OCI-LY1 (cell line): ENCODE data around the gene ZNF672.
A peak's percentile ranks its signal among the peaks of the same experiment; 100 is the strongest.

ENCODE experiments used
- H2AFZ ChIP-seq: fragments of 200-600 bp; sonication (generic), shearing (Covaris generic); 2 replicates; pipeline ENCODE4 v1.6.0; 2014; ENCODE audit warnings: antibody characterized with exemption, mild to moderate bottlenecking, low read length
- H3F3A ChIP-seq: fragments of 200-600 bp; sonication (generic), shearing (Covaris generic); 2 replicates; pipeline ENCODE4 v1.6.0; 2014; ENCODE audit warnings: mild to moderate bottlenecking, antibody characterized with exemption, low read length, moderate library complexity; ENCODE audit not compliant: insufficient read depth
- H3K27ac ChIP-seq: fragments of 200-600 bp; sonication (generic); 2 replicates; pipeline ENCODE4 v1.5.1; 2014; ENCODE audit warnings: low read length, mixed run types, mild to moderate bottlenecking, low read depth; ENCODE audit not compliant: poor library complexity, severe bottlenecking
- H3K27me3 ChIP-seq: fragments of 200-600 bp; sonication (generic); 2 replicates; pipeline ENCODE4 v1.6.0; 2014; ENCODE audit warnings: antibody characterized with exemption, mild to moderate bottlenecking, low read length, moderate library complexity; ENCODE audit not compliant: insufficient read depth
- H3K36me3 ChIP-seq: fragments of 200-600 bp; sonication (generic); 2 replicates; pipeline ENCODE4 v1.6.1; 2014; ENCODE audit warnings: mild to moderate bottlenecking, antibody characterized with exemption, low read length, moderate library complexity, mixed read lengths; ENCODE audit not compliant: insufficient read depth
- H3K4me1 ChIP-seq: fragments of 200-600 bp; sonication (generic); 2 replicates; pipeline ENCODE4 v1.5.1; 2014; ENCODE audit warnings: mild to moderate bottlenecking, low read length, moderate library complexity; ENCODE audit not compliant: insufficient read depth, severe bottlenecking
- H3K4me2 ChIP-seq: fragments of 200-600 bp; sonication (generic), shearing (Covaris generic); 2 replicates; pipeline ENCODE4 v1.6.1; 2014; ENCODE audit warnings: low read length
- H3K4me3 ChIP-seq: fragments of 200-600 bp; sonication (generic); 2 replicates; pipeline ENCODE4 v1.5.1; 2014; ENCODE audit warnings: low read length, low read depth, mild to moderate bottlenecking, mixed read lengths; ENCODE audit not compliant: poor library complexity, severe bottlenecking
- H3K79me2 ChIP-seq: fragments of 200-600 bp; shearing (Covaris generic); 2 replicates; pipeline ENCODE4 v1.6.1; 2016; ENCODE audit warnings: mixed run types, low read length, mixed read lengths; ENCODE audit not compliant: insufficient read depth
- H3K9ac ChIP-seq: fragments of 200-600 bp; sonication (generic), shearing (Covaris generic); 2 replicates; pipeline ENCODE4 v1.6.1; 2014; ENCODE audit warnings: mild to moderate bottlenecking, low read length, mixed read lengths
- H3K9me2 ChIP-seq: fragments of 200-600 bp; sonication (generic), shearing (Covaris generic); 2 replicates; pipeline ENCODE4 v1.6.1; 2014; ENCODE audit warnings: low read depth, mild to moderate bottlenecking, low read length, mixed read lengths
- H3K9me3 ChIP-seq: fragments of 200-600 bp; shearing (Covaris generic); 2 replicates; pipeline ENCODE4 v1.6.1; 2014; ENCODE audit warnings: low read length, mixed read lengths
- H4K20me1 ChIP-seq: fragments of 200-600 bp; sonication (generic), shearing (Covaris generic); 2 replicates; pipeline ENCODE4 v1.6.0; 2016; ENCODE audit warnings: mild to moderate bottlenecking, low read length; ENCODE audit not compliant: insufficient read depth
- CTCF ChIP-seq: fragments of 200-600 bp; sonication (generic), shearing (Covaris generic); IDR thresholded peaks from 2 replicates; pipeline ENCODE4 v1.5.1; 2017; ENCODE audit warnings: mild to moderate bottlenecking, antibody characterized with exemption, low read length, moderate library complexity, mixed read lengths
- EZH2 ChIP-seq: fragments of 200-600 bp; sonication (generic), shearing (Covaris generic); IDR thresholded peaks from 2 replicates; pipeline ENCODE4 v1.8.0; 2017; ENCODE audit warnings: borderline replicate concordance, mixed run types, mild to moderate bottlenecking, antibody characterized with exemption, low read length, moderate library complexity, mixed read lengths

ZNF672 gene

GRCh38 chr1:248823517-248824001 lies 14.5 kb upstream of the ZNF672 start:
- no peak for TF ChIP-seq CTCF
- no peak for TF ChIP-seq EZH2
- no peaks in the 10 kb centered on the region for H4K20me1 ChIP-seq
- H3K9me3 ChIP-seq, result no peaks in the 10 kb centered on the region
- no peak overlapping the region for H3K27ac ChIP-seq
- H3K79me2 ChIP-seq, result no peaks in the 10 kb centered on the region
- no peaks in the 10 kb centered on the region for H3K9me2 ChIP-seq
- H3K4me1 ChIP-seq, result peaks cover 52% of the 10 kb centered on the region
- no peak overlapping the region for H2AFZ ChIP-seq
- H3K27me3 ChIP-seq, result no peaks in the 10 kb centered on the region
- H3K36me3 ChIP-seq, result peaks cover 27% of the 10 kb centered on the region; the same call in 1 of the 2 replicates
- no peaks in the 10 kb centered on the region for H3F3A ChIP-seq
- peak overlapping the region; percentile 3 for H3K4me3 ChIP-seq
- H3K9ac ChIP-seq, result no peak overlapping the region
- peak overlapping the region; percentile 76; the same call in 1 of the 2 replicates for H3K4me2 ChIP-seq

DNA sequence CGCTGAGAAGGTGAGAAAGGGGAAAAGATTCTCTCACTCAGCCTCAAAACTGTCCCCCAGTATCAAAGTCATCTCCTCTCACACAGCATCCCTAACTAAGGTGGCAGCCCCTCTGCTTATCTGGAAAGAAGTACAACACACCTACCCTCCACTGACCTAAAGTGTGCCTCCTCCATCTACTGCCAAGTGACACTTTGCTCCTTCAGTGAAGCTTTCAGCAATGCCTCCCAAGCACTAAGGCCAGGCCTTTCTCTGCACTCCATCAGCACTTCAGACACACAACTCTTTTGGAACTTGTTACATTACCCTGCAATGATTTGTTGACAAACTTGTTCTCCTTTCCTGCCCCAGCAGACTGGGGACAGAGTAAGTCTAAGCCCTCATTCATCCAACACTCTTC lies 13.7 kb upstream of the ZNF672 start:
- H3K27ac ChIP-seq, result no peak overlapping the region
- peaks cover 47% of the 10 kb centered on the region for H3K4me1 ChIP-seq
- no peak overlapping the region for H3K9ac ChIP-seq
- H3K79me2 ChIP-seq, result no peaks in the 10 kb centered on the region
- H4K20me1 ChIP-seq, result no peaks in the 10 kb centered on the region
- no peaks in the 10 kb centered on the region for H3K27me3 ChIP-seq
- H3K9me2 ChIP-seq, result no peaks in the 10 kb centered on the region
- no peaks in the 10 kb centered on the region for H3F3A ChIP-seq
- no peak overlapping the region for H2AFZ ChIP-seq
- no peak overlapping the region for H3K4me3 ChIP-seq
- peak overlapping the region; percentile 76; the same call in 1 of the 2 replicates for H3K4me2 ChIP-seq
- TF ChIP-seq CTCF (no peak), EZH2 (no peak)
- peaks cover 27% of the 10 kb centered on the region; the same call in 1 of the 2 replicates for H3K36me3 ChIP-seq
- H3K9me3 ChIP-seq, result no peaks in the 10 kb centered on the region

GRCh38 chr1:248824701-248825100 lies 13.3 kb upstream of the ZNF672 start:
- no peak overlapping the region for H3K27ac ChIP-seq
- H3K79me2 ChIP-seq, result no peaks in the 10 kb centered on the region
- H3K9me3 ChIP-seq, result no peaks in the 10 kb centered on the region
- H2AFZ ChIP-seq, result no peak overlapping the region
- H3F3A ChIP-seq, result no peaks in the 10 kb centered on the region
- H3K9ac ChIP-seq, result peak overlapping the region; percentile 88; the same call in 1 of the 2 replicates
- H4K20me1 ChIP-seq, result no peaks in the 10 kb centered on the region
- peaks cover 27% of the 10 kb centered on the region; the same call in 1 of the 2 replicates for H3K36me3 ChIP-seq
- H3K4me2 ChIP-seq, result peak overlapping the region; percentile 76
- TF ChIP-seq EZH2 (no peak), CTCF (no peak)
- H3K9me2 ChIP-seq, result no peaks in the 10 kb centered on the region
- H3K27me3 ChIP-seq, result no peaks in the 10 kb centered on the region
- peaks cover 46% of the 10 kb centered on the region for H3K4me1 ChIP-seq
- H3K4me3 ChIP-seq, result peak overlapping the region; percentile 77
